ENCODE results near the gene GPC1. TPM values are rescaled to one million over a fixed set of nuclear protein-coding genes. Genes with fewer than 3 reads are reported as not detected.

The GPC1 gene
- total and polyA plus RNA-seq, 2 donors (not counting 3 experiments of a cell fraction or from before 2014, with no cell fraction given) = 9.6 to 31.1 TPM

DNA sequence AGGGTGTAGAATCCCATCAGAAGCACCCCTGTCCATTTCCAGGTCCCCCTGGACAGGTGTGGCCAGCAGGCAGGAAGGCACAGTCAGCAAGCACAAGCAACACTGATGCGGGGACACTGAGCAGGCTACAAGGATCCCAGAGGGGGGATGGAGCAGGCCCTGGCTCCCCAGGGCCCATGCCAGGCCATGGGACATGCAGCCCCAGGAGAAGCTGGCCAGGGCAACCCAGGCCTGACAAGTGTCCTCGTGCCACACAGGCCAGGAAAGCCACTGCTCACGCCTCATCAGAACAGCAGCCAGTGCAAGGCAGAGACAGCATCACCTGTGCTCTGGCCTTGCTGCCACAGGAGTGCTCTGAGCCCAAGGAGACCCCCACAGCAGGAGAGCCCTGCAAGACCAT is 14.1 kb upstream of the GPC1 start:
- ChIA-PET CTCF (no interaction called here), POLR2A (no interaction called here)
- Histone ChIP-seq H3K9ac (replicated peaks; ENCODE audit: extremely low read depth, insufficient read depth, low read length) (no peak overlapping the region), H3K9me3 (replicated peaks; ENCODE audit: control insufficient read depth, insufficient read depth, low read length) (no peaks in the 10 kb centered on the region), H3K9me1 (replicated peaks; ENCODE audit: control insufficient read depth, extremely low read depth, insufficient read depth, low read length) (no peaks in the 10 kb centered on the region), H3K36me3 (ENCODE audit: control insufficient read depth in 2 of 2, extremely low read depth in 1 of 2, insufficient read depth in 2 of 2, low read length in 2 of 2) (no peaks in the 10 kb centered on the region), H3K4me2 (ENCODE audit: insufficient read depth, low read length) (no peak overlapping the region), H3K4me3 (replicated peaks in 1 of 3; ENCODE audit: insufficient read depth in 1 of 3, low read depth in 1 of 3, low read length in 3 of 3) (no peak overlapping the region), H3K4me1 (ENCODE audit: control insufficient read depth, extremely low read depth, insufficient read depth, low read length) (no peaks in the 10 kb centered on the region), H4K20me1 (replicated peaks; ENCODE audit: control insufficient read depth, extremely low read depth, insufficient read depth, low read length) (no peaks in the 10 kb centered on the region), H3K79me2 (ENCODE audit: control insufficient read depth, insufficient read depth, low read length) (no peaks in the 10 kb centered on the region), H3K27ac (ENCODE audit: insufficient read depth, low read depth, low read length) (no peak overlapping the region), H3K27me3 (ENCODE audit: control insufficient read depth in 2 of 2, insufficient read depth in 2 of 2, low read length in 2 of 2) (no peaks in the 10 kb centered on the region), H2AFZ (ENCODE audit: low read depth, low read length) (no peak overlapping the region)
- DNase-seq (ENCODE audit: low read depth, low spot score) (no peak), FAIRE-seq (no peak)
- intact Hi-C loops (cut with micrococcal nuclease) (no loop called here), dilution Hi-C loops (cut with MboI; ENCODE audit: extremely low pct_ligation_motif_present, low sequenced_read_pairs) (no loop called here)
- BruUV-seq (replicated peaks) = no TSS peak
- TF ChIP-seq POLR2AphosphoS5 (IDR thresholded peaks at IDR 0.05; ENCODE audit: insufficient read depth, low read depth, low read length) (no peak), FOS (IDR thresholded peaks at IDR 0.05; ENCODE audit: borderline replicate concordance, insufficient read depth, low read length) (no peak), JUN (IDR thresholded peaks at IDR 0.05; ENCODE audit: borderline replicate concordance, insufficient read depth, insufficient read length, low read depth) (no peak), EZH2 (IDR thresholded peaks at IDR 0.05; ENCODE audit: borderline replicate concordance, low read depth, low read length, severe bottlenecking) (no peak), MYC (IDR thresholded peaks at IDR 0.05; ENCODE audit: low read depth, low read length) (no peak)
- TF ChIP-seq, protein P1, sequence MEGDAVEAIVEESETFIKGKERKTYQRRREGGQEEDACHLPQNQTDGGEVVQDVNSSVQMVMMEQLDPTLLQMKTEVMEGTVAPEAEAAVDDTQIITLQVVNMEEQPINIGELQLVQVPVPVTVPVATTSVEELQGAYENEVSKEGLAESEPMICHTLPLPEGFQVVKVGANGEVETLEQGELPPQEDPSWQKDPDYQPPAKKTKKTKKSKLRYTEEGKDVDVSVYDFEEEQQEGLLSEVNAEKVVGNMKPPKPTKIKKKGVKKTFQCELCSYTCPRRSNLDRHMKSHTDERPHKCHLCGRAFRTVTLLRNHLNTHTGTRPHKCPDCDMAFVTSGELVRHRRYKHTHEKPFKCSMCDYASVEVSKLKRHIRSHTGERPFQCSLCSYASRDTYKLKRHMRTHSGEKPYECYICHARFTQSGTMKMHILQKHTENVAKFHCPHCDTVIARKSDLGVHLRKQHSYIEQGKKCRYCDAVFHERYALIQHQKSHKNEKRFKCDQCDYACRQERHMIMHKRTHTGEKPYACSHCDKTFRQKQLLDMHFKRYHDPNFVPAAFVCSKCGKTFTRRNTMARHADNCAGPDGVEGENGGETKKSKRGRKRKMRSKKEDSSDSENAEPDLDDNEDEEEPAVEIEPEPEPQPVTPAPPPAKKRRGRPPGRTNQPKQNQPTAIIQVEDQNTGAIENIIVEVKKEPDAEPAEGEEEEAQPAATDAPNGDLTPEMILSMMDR (IDR thresholded peaks at IDR 0.05; ENCODE audit: extremely low read depth in 1 of 2, insufficient read depth in 1 of 2, low read depth in 1 of 2, low read length in 2 of 2) = no peak
